Right cardiac atrium (tissue), 5 donors: ENCODE data around the gene ABCG1. TPM values are rescaled to one million over a fixed set of nuclear protein-coding genes. Genes with fewer than 3 reads are reported as not detected.

Experiments used
- ATAC-seq, 2 donors: fragments of 200-7000 bp; cut with Tn5 transposase; one replicate each; pipeline versions ENCODE4 v1.8.0 to v1.9.1; 2020; ENCODE audit warnings: moderate library complexity in 2 of 2, mild to moderate bottlenecking in 1 of 2
- DNase-seq, 3 donors: peaks; one replicate each; pipeline ENCODE4 v3.0.0-alpha.2; 2020
- H3K27ac ChIP-seq: one replicate; pipeline ENCODE4 v1.5.1; 2013; ENCODE audit warnings: mild to moderate bottlenecking, low read length, control low read depth, moderate library complexity
- H3K27me3 ChIP-seq: one replicate; pipeline ENCODE4 v1.6.1; 2013; ENCODE audit not compliant: control insufficient read depth, insufficient read depth
- H3K4me1 ChIP-seq: one replicate; pipeline ENCODE4 v1.6.1; 2013; ENCODE audit warnings: low read length; ENCODE audit not compliant: control insufficient read depth, insufficient read depth
- H3K4me3 ChIP-seq: one replicate; pipeline ENCODE4 v1.5.1; 2013; ENCODE audit warnings: low read length, control low read depth
- H3K9me3 ChIP-seq: one replicate; pipeline ENCODE4 v1.6.1; 2013; ENCODE audit warnings: low read length; ENCODE audit not compliant: control insufficient read depth
- WGBS: extraction: QIAGEN DNeasy Blood & Tissue Kit; methylation state at CpG from one replicate; pipeline ENCODE4 v1.1.7; 2013; 5-methylcytosine and 5-hydroxymethylcytosine counted together
- intact Hi-C, 4 donors: fragments of 100-400 bp; cut with DNase I; formaldehyde crosslinking; loops; one replicate each; pipeline versions ENCODE4 v1.11.0 to v1.14.0; 2022 to 2023
- polyA plus RNA-seq: library from polyadenylated mRNA; stranded (reverse); fragments of 200-250 nt; gene quantifications from one replicate; pipeline ENCODE4 v1.2.3, GENCODE V29; 2013
- total RNA-seq, 4 donors: library from RNA; stranded (reverse); fragmentation: NEBNext Ultra II Directional; extraction: Animal tissue kit (Norgen Biotek cat#: 25700); gene quantifications; one replicate each; pipeline ENCODE4 v1.2.1, GENCODE V29; 2021
- donor health status: healthy with polysubstance abuse.
- donor health status: DM: no; HTN: yes; CAD: no.
- donor health status: DM: no; HTN: no; CAD: no.
- donor health status: DM: no; HTN: yes; CAD: no; lungs with severe emphysema.
- donor health status: DM: yes; HTN: yes; CAD: no.

The ABCG1 gene
- total and polyA plus RNA-seq, 5 donors, result 3.6 to 11.5 (median 5.7) TPM

GRCh38 chr21:42247716-42248115, 28.8 kb downstream of the ABCG1 start:
- Histone ChIP-seq H3K27me3 (no peaks in the 10 kb centered on the region), H3K9me3 (no peaks in the 10 kb centered on the region), H3K4me3 (no peak overlapping the region), H3K4me1 (no peaks in the 10 kb centered on the region), H3K27ac (no peak overlapping the region)
- intact Hi-C loops, result no loop called here
- ATAC-seq (no peak), DNase-seq (no peak)
- whole genome bisulfite sequencing, result 79% methylated on average over 11 of the region's 11 CpGs

DNA sequence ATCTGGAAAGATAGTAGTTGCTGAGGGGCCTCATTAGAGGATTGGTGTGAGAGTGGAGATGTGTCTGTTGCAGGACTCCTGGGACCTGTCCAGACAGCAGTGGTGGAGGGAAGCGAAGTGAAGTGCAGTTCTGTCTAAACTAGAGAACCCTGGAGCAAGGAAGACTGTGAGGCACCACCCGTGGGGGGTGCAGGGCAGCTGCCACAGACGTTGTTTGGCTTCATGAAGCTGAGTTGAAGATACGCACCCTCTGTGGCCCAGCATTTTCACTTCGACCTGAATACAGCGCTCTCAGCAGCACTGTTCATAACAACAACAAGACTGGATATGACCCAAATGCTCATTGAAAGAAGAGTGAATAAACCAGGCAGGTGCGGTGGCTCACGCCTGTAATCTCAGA, 29.3 kb downstream of the ABCG1 start:
- 85% methylated on average over 8 of the region's 8 CpGs for WGBS
- no peak overlapping the region for H3K27ac ChIP-seq
- no peak overlapping the region for H3K4me3 ChIP-seq
- no peaks in the 10 kb centered on the region for H3K27me3 ChIP-seq
- H3K4me1 ChIP-seq, result no peaks in the 10 kb centered on the region
- intact Hi-C loops, result no loop called here
- DNase-seq, result no peak
- no peaks in the 10 kb centered on the region for H3K9me3 ChIP-seq
- no peak for ATAC-seq

DNA sequence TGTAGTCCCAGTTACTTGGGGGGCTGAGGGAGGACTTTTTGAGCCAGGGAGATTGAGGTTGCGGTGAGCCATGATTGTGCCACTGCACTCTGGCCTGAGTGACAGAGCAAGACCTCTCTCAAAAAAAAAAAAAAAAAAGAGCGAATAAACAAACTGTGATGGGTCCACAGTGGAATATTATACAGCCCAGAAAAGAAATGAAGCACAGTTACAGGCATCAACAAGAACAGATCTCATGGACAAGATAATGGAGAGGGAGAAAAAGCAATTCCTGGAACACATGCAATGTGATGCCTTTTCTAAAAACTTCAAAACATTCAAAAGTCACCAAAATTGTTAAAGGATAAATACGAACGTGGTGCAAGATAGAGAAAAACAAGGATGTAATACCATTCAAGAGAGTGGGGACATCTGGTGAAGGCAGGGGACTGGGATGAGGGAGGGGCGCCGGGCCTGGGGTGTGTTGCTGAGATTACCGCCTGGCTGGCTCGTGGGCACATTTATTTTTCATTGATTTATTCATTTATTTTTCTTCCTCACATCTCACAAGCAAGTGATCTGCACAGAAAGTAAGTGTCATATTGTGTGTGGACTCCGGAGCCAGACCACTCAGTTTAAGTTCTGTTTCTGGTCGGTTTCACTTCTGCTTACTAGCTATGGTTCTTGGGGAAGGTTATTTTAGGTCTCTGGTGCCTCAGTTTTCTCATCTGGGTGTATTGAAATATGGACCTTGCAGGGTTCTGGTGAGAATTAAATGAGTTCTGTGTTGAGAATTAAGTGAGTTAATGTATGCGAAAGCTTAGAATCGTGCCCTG, 30.1 kb downstream of the ABCG1 start:
- Histone ChIP-seq H3K4me1 (no peaks in the 10 kb centered on the region), H3K4me3 (no peak overlapping the region), H3K27ac (no peak overlapping the region), H3K27me3 (no peaks in the 10 kb centered on the region), H3K9me3 (no peaks in the 10 kb centered on the region)
- no peak for ATAC-seq
- 91% methylated on average over 12 of the region's 12 CpGs for WGBS
- intact Hi-C loops, result no loop called here
- DNase-seq, result no peak

- no peaks in the 10 kb centered on the region for H3K27me3 ChIP-seq
- H3K9me3 ChIP-seq, result no peaks in the 10 kb centered on the region
- no peak overlapping the region for H3K4me3 ChIP-seq
- 87% methylated on average over 19 of the region's 19 CpGs for WGBS
- intact Hi-C loops, result loop anchor here in 2 of 4 donors (10.0 kb wide), 1 partner anchor 86 kb away; no protein-coding TSS in a partner anchor
- DNase-seq (no peak), ATAC-seq (no peak)
- H3K27ac ChIP-seq, result no peak overlapping the region
- H3K4me1 ChIP-seq, result no peaks in the 10 kb centered on the region
Observed at GRCh38 chr21:42250422-42251403, 31.8 kb downstream of the ABCG1 start.

DNA sequence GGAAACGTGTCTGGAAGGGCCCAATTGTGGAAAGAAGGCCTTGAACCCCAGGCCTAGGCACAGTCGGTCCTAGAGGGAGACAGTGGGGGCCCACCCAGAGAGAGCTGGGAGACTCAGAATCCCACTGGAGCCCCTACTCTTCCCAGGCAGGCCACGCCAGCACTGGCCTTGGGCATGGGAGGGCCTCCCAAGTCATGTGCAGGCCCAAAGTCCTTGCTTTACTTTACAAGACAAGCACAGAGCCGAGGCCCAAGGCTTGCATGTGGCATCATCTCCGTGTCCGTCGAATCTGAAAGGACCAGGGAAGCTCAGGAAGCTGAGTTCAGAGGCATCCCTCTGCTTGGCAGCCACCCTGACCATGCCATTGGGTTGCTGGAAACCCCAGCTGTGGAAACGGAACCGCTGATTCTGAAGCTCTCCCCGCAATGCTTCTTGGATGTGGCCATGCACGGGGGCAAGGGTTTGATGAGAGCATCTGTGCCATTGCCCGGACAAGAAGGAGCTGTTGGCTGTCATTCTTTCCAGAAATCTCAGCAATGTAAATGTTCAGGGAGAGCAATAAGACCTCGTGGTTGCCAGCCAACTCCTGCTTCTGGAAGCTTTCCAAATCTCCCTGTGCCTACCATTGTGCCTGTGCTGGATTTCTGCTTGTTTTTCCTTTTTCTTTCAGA, 32.8 kb downstream of the ABCG1 start:
- intact Hi-C loops, result loop anchor here in 2 of 4 donors (10.0 kb wide), 1 partner anchor 87 kb away; no protein-coding TSS in a partner anchor
- Histone ChIP-seq H3K4me3 (no peak overlapping the region), H3K27ac (no peak overlapping the region), H3K4me1 (no peaks in the 10 kb centered on the region), H3K9me3 (no peaks in the 10 kb centered on the region), H3K27me3 (no peaks in the 10 kb centered on the region)
- DNase-seq (no peak), ATAC-seq (no peak)
- WGBS, result 84% methylated on average over 13 of the region's 13 CpGs

DNA sequence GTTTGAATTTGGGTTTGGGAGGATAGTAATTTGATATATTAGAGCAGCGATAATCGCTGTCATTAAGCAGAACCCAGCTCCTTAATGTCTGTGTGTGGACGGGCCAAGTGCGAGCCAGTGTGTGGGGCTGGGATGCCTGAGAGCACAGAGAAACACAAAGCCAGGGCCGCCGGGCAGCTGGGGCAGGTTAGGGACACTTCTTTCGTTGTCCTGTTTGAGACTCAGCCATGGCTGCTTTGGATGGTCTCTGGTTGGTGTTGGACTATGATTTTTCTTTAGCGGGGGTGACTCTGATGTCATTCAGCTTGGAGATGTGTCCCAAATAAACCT, 33.4 kb downstream of the ABCG1 start:
- no peak overlapping the region for H3K27ac ChIP-seq
- intact Hi-C loops, result loop anchor here in 2 of 4 donors (10.0 kb wide), 1 partner anchor 87 kb away; no protein-coding TSS in a partner anchor
- no peak for DNase-seq

DNA sequence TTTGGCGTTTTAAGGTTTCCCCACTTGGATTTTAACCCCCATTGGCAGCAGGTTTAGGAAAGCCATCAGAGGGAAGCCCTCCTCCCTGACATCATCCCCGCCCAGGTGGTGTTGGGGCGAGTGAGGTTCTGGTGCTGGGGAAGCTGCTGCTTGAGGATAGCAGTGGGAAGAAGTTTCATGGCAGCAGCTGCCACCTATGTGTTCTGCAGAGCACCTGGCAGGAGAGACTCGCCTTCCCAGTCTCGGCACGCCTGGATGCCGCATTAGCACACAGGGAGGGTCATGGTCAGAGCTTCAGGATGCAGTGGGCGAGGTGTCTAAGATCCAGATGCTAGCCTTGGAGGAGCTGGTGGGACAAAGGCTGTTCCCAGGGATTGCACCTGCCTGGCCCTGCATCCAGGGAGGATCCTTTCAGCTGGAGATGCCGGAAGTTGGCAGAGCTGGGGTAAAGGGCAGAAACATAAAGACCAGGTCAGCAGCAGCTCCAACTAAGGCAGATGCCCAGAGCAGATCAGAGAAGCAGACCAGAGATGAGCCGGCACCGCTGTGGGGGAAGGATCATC, 33.9 kb downstream of the ABCG1 start:
- Histone ChIP-seq H3K4me1 (no peaks in the 10 kb centered on the region), H3K27ac (no peak overlapping the region), H3K27me3 (no peaks in the 10 kb centered on the region), H3K4me3 (no peak overlapping the region), H3K9me3 (no peaks in the 10 kb centered on the region)
- no peak for DNase-seq
- 96% methylated on average over 11 of the region's 11 CpGs for WGBS
- ATAC-seq, result no peak
- intact Hi-C loops, result loop anchor here in 2 of 4 donors (10.0 kb wide), 1 partner anchor 88 kb away; no protein-coding TSS in a partner anchor

More for the DNA sequence above, 33.4 kb downstream of the ABCG1 start:
- ATAC-seq, result no peak
- no peak overlapping the region for H3K4me3 ChIP-seq
- no peaks in the 10 kb centered on the region for H3K9me3 ChIP-seq
- H3K4me1 ChIP-seq, result no peaks in the 10 kb centered on the region
- 88% methylated on average over 8 of the region's 8 CpGs for WGBS
- H3K27me3 ChIP-seq, result no peaks in the 10 kb centered on the region

DNA sequence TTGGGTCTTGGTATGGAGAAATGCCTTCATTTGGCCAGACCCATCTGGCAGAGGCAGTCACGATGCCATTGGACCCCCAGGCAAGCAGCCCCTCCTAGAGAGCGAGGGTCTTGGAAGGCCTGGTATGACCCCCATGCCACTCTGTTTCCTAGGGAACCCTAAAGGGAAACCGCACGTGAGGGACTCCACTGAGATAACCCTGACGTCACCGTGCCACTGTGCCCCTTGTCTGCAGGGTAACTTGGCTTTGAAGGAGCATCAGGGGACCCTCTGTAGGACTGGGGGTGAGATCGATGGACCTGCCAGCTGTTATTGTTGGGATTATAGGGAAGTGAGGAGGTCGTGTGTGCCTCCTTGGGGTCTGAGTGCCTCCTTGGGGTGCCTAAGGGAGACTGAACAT, 34.5 kb downstream of the ABCG1 start:
- H3K9me3 ChIP-seq, result no peaks in the 10 kb centered on the region
- no peak overlapping the region for H3K4me3 ChIP-seq
- intact Hi-C loops, result loop anchor here in 2 of 4 donors (10.0 kb wide), 1 partner anchor 89 kb away; no protein-coding TSS in a partner anchor
- H3K27ac ChIP-seq, result no peak overlapping the region
- H3K27me3 ChIP-seq, result no peaks in the 10 kb centered on the region
- no peaks in the 10 kb centered on the region for H3K4me1 ChIP-seq
- DNase-seq (no peak), ATAC-seq (no peak)
- 89% methylated on average over 8 of the region's 8 CpGs for WGBS

- Histone ChIP-seq H3K27ac (no peak overlapping the region), H3K4me1 (peaks cover 2% of the 10 kb centered on the region), H3K27me3 (no peaks in the 10 kb centered on the region), H3K9me3 (no peaks in the 10 kb centered on the region), H3K4me3 (no peak overlapping the region)
- no peak for ATAC-seq
- 52% methylated on average over 6 of the region's 6 CpGs for WGBS
- intact Hi-C loops, result loop anchor here in 2 of 4 donors (10.0 kb wide), 1 partner anchor 89 kb away; no protein-coding TSS in a partner anchor
- DNase-seq, result no peak
Observed at GRCh38 chr21:42254083-42254482, 35.1 kb downstream of the ABCG1 start.
